T-cell (primary cell): ENCODE measurements around the gene NUP188. TPM values are rescaled to one million over a fixed set of nuclear protein-coding genes. Genes with fewer than 3 reads are reported as not detected.

Experiments used
- ATAC-seq, 4 experiments: fragments of 200-7000 bp in 3 of 4; fragments of 150-1000 bp in 1 of 4; cut with Tn5 transposase; replicated peaks in 1 of 4; 1 replicate in 3 of 4; 2 replicates in 1 of 4; pipeline ENCODE4 v1.10.0; 2021; ENCODE audit warnings: moderate library complexity in 3 of 4, mild to moderate bottlenecking in 2 of 4, moderate number of reproducible peaks in 1 of 4
- CTCF ChIA-PET, 2 donors: fragments of 300-600 bp; sonication (Branson Sonifier 250); formaldehyde crosslinking; loops; one replicate each; lab custom pipeline; 2022; ENCODE audit warnings: antibody characterized with exemption in 2 of 2; lab: Charles Lee
- POLR2A ChIA-PET, 2 donors: fragments of 300-600 bp; sonication (Branson Sonifier 250); formaldehyde crosslinking; loops; one replicate each; lab custom pipeline; 2022; ENCODE audit warnings: antibody characterized with exemption in 2 of 2; lab: Charles Lee
- DNase-seq, 35 experiments: peaks; one replicate each; pipeline versions ENCODE4 v3.0.0 to v3.0.0-alpha.2; 2013 to 2023
- H3K27ac ChIP-seq: one replicate; pipeline ENCODE4 v1.5.1; 2013; ENCODE audit warnings: low read length
- H3K27me3 ChIP-seq, 2 experiments: replicated peaks in 1 of 2; 1 replicate in 1 of 2; 2 replicates in 1 of 2; pipeline versions ENCODE4 v1.6.1 to v1.7.0; 2013; ENCODE audit warnings: low read length in 1 of 2, mixed read lengths in 1 of 2; ENCODE audit not compliant: control insufficient read depth in 2 of 2, insufficient read depth in 2 of 2; ENCODE audit errors: extremely low read depth in 1 of 2
- H3K36me3 ChIP-seq, 2 donors: 1 replicate in 1 of 2; 2 replicates in 1 of 2; pipeline versions ENCODE4 v1.6.1 to v1.7.0; 2013; ENCODE audit warnings: low read length in 1 of 2; ENCODE audit not compliant: control insufficient read depth in 2 of 2, insufficient read depth in 1 of 2; ENCODE audit errors: extremely low read depth in 1 of 2
- H3K4me1 ChIP-seq, 2 experiments: 1 replicate in 1 of 2; 2 replicates in 1 of 2; pipeline versions ENCODE4 v1.6.1 to v1.7.0; 2013; ENCODE audit warnings: low read length in 2 of 2, mixed read lengths in 1 of 2; ENCODE audit not compliant: insufficient read depth in 2 of 2, control insufficient read depth in 1 of 2; ENCODE audit errors: extremely low read depth in 1 of 2
- H3K4me3 ChIP-seq, 2 donors: 1 replicate in 1 of 2; 2 replicates in 1 of 2; pipeline versions ENCODE4 v1.5.1 to v1.7.0; 2013; ENCODE audit warnings: mild to moderate bottlenecking in 2 of 2, low read length in 1 of 2, moderate library complexity in 1 of 2; ENCODE audit not compliant: control insufficient read depth in 1 of 2; ENCODE audit errors: extremely low read depth in 1 of 2
- H3K9me3 ChIP-seq: 2 replicates; pipeline ENCODE4 v1.7.0; 2013
- H3K27ac Mint-ChIP-seq, 2 donors: one replicate each; pipeline ENCODE4 v1.8.0; 2020 to 2021; ENCODE audit warnings: mild to moderate bottlenecking in 2 of 2, mixed read lengths in 2 of 2
- H3K27me3 Mint-ChIP-seq, 2 donors: one replicate each; pipeline ENCODE4 v1.8.0; 2021 to 2022; ENCODE audit warnings: mixed read lengths in 2 of 2
- H3K36me3 Mint-ChIP-seq: one replicate; pipeline ENCODE4 v1.8.0; 2021; ENCODE audit warnings: mixed read lengths
- H3K4me1 Mint-ChIP-seq, 3 donors: one replicate each; pipeline ENCODE4 v1.8.0; 2020 to 2022; ENCODE audit warnings: mixed read lengths in 3 of 3, mild to moderate bottlenecking in 1 of 3
- H3K4me3 Mint-ChIP-seq, 3 donors: one replicate each; pipeline ENCODE4 v1.8.0; 2020 to 2022; ENCODE audit warnings: mild to moderate bottlenecking in 3 of 3, mixed read lengths in 3 of 3, moderate library complexity in 3 of 3
- H3K9me3 Mint-ChIP-seq, 3 donors: one replicate each; pipeline ENCODE4 v1.8.0; 2020 to 2022; ENCODE audit warnings: mixed read lengths in 3 of 3
- WGBS: methylation state at CpG from one replicate; pipeline ENCODE4 v1.1.5; 2013; ENCODE audit warnings: missing lambda C conversion rate; ENCODE audit not compliant: insufficient coverage; 5-methylcytosine and 5-hydroxymethylcytosine counted together
- total RNA-seq, 35 experiments: library from RNA in 6 of 35; stranded (reverse) in 6 of 35; fragments of 120-200 nt in 1 of 35; gene quantifications; one replicate each; pipeline versions ENCODE4 v1.2.1 to v1.2.4 and lab custom pipeline; 2013 to 2026

The NUP188 gene
- total RNA-seq, 5 donors from 2014 or later (not counting 1 experiment from before 2014, with no cell fraction given): 51.0 to 78.4 (median 71.3) TPM

DNA sequence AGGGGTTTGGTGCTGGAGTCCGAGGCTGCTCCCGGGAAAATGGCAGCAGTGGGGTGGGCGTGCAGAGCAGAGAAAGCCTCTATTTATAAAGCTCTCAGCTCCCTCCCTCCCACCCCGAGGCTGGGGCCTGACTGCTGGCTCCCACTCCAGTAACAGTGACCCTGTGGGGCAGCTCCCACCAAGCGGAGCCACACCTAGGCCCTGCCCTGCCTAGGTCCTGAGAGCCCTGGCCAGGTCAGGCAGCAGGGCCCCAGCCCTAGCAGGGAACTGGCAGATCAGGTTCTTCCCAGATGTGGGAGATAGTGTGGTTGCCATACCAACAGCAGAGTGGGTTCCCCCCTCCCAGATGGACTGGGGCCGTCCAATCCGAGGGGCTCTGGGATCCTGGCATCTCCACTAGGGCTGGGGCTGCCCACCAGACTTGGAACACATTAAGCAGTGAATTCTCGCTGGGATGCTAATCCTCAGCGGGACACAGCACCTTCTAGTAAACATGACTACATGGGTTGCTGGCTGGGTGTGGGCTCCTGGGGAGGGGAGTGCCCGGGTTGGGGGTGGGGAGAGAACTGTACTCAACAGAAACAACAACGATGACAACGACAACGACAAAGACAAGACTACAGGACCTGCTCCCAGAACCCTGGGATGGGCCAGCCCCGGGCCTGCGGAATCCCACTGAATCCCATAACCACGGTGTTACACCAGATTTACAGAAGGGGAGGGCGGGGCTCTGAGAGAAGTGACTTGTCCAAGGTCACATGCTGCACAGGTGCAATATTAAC is 79.1 kb downstream of the NUP188 start:
- Mint-ChIP-seq H3K36me3 (no peaks in the 10 kb centered on the region), H3K4me1 (peaks cover 29 to 40% (median 32%) of the 10 kb centered on the region in 3 donors), H3K4me3 (peak overlapping the region; percentile 78 to 82 (median 79)), H3K9me3 (no peaks in the 10 kb centered on the region), H3K27me3 (no peaks in the 10 kb centered on the region), H3K27ac (no peak overlapping the region)
- Histone ChIP-seq H3K4me3 (peak overlapping the region; percentile 54 to 79), H3K36me3 (peaks cover 0 to 2% of the 10 kb centered on the region in 2 donors), H3K27ac (no peak overlapping the region), H3K4me1 (peaks cover 17 to 20% of the 10 kb centered on the region in 2 experiments), H3K27me3 (no peaks in the 10 kb centered on the region), H3K9me3 (no peaks in the 10 kb centered on the region)
- ChIA-PET CTCF (interaction anchor here in 1 of 2 donors (0.6 to 0.7 kb wide), 2 partner anchors 163 to 694 kb away, joined by 3 read pairs; no protein-coding TSS in a partner anchor), POLR2A (no interaction called here)
- 89% methylated on average over 10 of the region's 17 CpGs for WGBS
- DNase-seq (no peak), ATAC-seq (no peak)

DNA sequence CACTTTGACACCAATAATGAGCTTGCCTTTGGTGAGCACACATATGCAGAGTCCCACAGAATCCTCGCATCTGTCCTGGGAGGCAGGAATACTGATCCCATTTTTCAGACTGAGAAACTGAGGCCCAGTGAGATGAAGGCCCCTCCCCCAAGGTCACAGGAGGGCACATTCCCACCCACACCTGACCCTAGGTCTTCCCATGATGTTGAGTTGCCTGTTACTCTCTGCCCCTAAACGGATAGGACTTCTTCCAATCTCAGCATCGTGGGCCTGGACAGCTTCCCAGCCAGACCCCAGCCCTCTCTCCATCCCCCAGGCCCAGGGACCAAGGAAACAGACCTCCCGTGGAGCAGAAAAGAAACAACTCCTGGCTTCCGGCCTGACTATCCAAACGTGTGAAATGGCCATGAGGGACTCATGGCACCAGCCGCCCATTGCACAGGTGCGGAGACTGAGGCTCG is 79.8 kb downstream of the NUP188 start:
- peak overlapping the region; percentile 78 to 82 (median 79) for H3K4me3 Mint-ChIP-seq
- peaks cover 24 to 34% (median 28%) of the 10 kb centered on the region in 3 donors for H3K4me1 Mint-ChIP-seq
- peak overlapping the region; percentile 78 to 83 for H3K27ac Mint-ChIP-seq
- no peaks in the 10 kb centered on the region for H3K27me3 Mint-ChIP-seq
- ChIA-PET POLR2A (no interaction called here), CTCF (interaction anchor here (0.6 to 0.9 kb wide), 3 partner anchors 164 to 695 kb away, joined by 3 read pairs; no protein-coding TSS in a partner anchor)
- peak overlapping the region; percentile 20 for H3K27ac ChIP-seq
- H3K4me3 ChIP-seq: peak overlapping the region; percentile 54 to 79
- no peak for ATAC-seq
- H3K9me3 Mint-ChIP-seq: no peaks in the 10 kb centered on the region
- no peaks in the 10 kb centered on the region for H3K27me3 ChIP-seq
- peaks cover 0 to 2% of the 10 kb centered on the region in 2 donors for H3K36me3 ChIP-seq
- WGBS: 39% methylated on average over 6 of the region's 9 CpGs
- no peaks in the 10 kb centered on the region for H3K9me3 ChIP-seq
- no peak for DNase-seq
- no peaks in the 10 kb centered on the region for H3K36me3 Mint-ChIP-seq
- H3K4me1 ChIP-seq: peaks cover 17 to 20% of the 10 kb centered on the region in 2 experiments

DNA sequence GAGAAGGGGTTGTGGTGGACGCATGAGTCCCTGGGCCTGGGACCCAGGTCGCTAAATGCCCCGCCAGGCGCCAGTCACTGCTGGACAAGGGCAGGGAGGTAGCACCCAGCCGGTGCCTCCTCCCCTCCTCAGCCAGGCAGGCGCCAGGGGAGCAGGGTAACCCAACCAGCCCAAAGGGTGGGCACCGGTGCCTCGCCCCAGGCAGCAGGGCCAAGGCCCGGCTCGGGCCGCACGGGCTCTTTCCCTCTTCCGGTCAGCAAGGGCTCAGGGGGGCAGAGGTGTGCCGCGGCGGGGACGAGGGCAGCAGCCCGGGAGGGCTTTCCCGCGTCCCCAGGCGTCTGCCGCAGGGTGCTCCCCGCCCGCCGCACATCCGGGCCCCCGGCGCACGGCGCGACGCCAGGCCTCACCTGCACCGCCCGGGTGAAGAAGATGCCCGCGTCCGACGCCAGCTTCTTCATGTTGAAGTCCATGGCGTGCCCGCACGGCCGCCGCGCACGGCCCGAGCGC is 80.2 kb downstream of the NUP188 start:
- H3K27me3 ChIP-seq: no peaks in the 10 kb centered on the region
- H3K27ac ChIP-seq: peak overlapping the region; percentile 20
- peak overlapping the region in 1 of 2 donors; percentile 78 for H3K27ac Mint-ChIP-seq
- 2% methylated on average over 45 of the region's 47 CpGs for WGBS
- peak overlapping the region; percentile 78 to 82 (median 79) for H3K4me3 Mint-ChIP-seq
- ChIA-PET CTCF (interaction anchor here in 1 of 2 donors (0.6 to 0.9 kb wide), 5 partner anchors 21 to 523 kb away, joined by 3 to 10 read pairs (median 6); partner anchors contain the start of genes GLE1 and PKN3), POLR2A (interaction anchor here in 1 of 2 donors (0.6 to 0.9 kb wide), 2 partner anchors 83 to 87 kb away, joined by 4 to 5 read pairs; partner anchors contain the start of gene PTPA)
- H3K36me3 ChIP-seq: peaks cover 0 to 2% of the 10 kb centered on the region in 2 donors
- ATAC-seq: peak; percentile 75 to 86 (median 82)
- H3K4me1 ChIP-seq: peaks cover 17 to 20% of the 10 kb centered on the region in 2 experiments
- H3K27me3 Mint-ChIP-seq: no peaks in the 10 kb centered on the region
- no peaks in the 10 kb centered on the region for H3K36me3 Mint-ChIP-seq
- peak overlapping the region; percentile 54 to 79 for H3K4me3 ChIP-seq
- H3K9me3 ChIP-seq: no peaks in the 10 kb centered on the region
- H3K4me1 Mint-ChIP-seq: peaks cover 20 to 32% (median 25%) of the 10 kb centered on the region in 3 donors
- no peaks in the 10 kb centered on the region for H3K9me3 Mint-ChIP-seq
- DNase-seq: peak in 31 of 35 experiments; percentile 62 to 87 (median 76)

DNA sequence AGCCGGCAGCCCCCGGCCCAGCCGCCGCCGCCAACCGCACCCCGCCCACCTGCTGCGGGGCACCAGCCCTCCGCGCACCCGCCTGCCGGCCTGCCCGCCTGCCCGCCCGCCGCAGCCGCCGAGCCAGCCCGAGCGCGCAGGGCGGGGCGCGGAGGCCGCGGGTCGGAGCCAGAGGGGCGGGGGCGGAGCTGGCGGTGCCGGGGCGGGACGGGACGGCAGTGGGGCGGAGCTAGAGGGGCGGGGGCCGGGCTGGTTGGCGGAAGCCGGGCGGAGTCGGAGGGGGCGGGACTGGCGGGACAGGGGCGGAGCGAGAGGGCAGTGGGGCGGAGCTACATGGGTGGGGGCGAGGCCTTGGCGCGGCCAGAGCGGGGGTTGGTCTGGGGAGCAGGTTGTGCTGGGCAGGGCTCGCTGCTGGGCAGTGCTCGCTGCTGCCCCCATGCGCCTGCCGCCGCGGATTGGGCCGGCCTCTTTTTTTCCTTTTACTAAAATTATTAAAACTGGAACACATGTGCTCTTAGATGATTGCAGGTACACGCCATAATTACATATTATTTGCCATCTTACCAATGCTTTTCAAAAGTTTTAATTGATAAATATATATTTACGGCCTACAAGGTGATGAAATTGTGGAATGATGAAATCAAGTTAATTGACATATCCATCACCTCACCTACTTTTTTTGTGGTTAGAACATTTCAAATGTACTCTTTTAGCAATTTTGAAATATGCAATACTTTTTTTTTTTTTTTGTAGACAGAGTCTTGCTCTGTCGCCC is 80.9 kb downstream of the NUP188 start, which contains the start of gene SH3GLB2:
TSS of gene SH3GLB2 (minus strand) at position 140 of the 775 bp plus-strand sequence. CDS start 177 bp downstream, outside the sequence.
- ATAC-seq (peak; percentile 82 to 92 (median 84)), DNase-seq (peak; percentile 73 to 96 (median 87))
- H3K27ac ChIP-seq: peak within 1 kb of the TSS; percentile 20
- Mint-ChIP-seq H3K27me3 (no peaks in the 10 kb centered on the region), H3K36me3 (no peaks in the 10 kb centered on the region), H3K27ac (peak within 1 kb of the TSS; percentile 78 to 83), H3K4me1 (peaks cover 16 to 29% (median 22%) of the 10 kb centered on the region in 3 donors), H3K9me3 (no peaks in the 10 kb centered on the region), H3K4me3 (peak within 1 kb of the TSS; percentile 78 to 82 (median 79))
- H3K4me1 ChIP-seq: peaks cover 17 to 20% of the 10 kb centered on the region in 2 experiments
- H3K4me3 ChIP-seq: peak within 1 kb of the TSS; percentile 54 to 79
- no peaks in the 10 kb centered on the region for H3K36me3 ChIP-seq
- ChIA-PET CTCF (interaction anchor here in 1 of 2 donors (0.6 to 0.9 kb wide), 5 partner anchors 22 to 524 kb away, joined by 3 to 10 read pairs (median 6); partner anchors contain the start of genes GLE1 and PKN3), POLR2A (interaction anchor here (0.5 to 0.9 kb wide), 5 partner anchors 11 to 1231 kb away, joined by 4 to 5 read pairs (median 5); partner anchors contain the start of gene PTPA (in 1 of the 2))
- 3% methylated on average over 35 of the region's 60 CpGs for WGBS
- no peaks in the 10 kb centered on the region for H3K27me3 ChIP-seq
- H3K9me3 ChIP-seq: no peaks in the 10 kb centered on the region

DNA sequence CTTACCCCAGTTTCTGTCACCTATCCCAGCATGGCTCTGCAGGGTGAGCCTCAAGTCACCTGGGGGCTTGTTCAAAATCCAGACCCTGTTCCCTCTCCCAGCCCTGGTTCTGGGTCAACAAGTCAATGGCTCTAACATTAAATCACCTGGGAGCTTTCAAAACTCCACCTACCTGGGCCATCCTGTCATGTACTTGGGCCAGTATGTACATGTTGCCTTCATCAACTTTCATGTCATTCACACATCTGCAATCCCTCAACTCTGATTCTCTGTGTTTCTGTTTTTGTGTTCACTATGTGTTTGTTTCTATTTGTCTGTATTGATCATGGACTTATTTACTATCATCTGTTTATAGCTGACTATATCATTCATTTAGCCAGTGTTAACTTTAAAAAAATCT is 82.7 kb downstream of the NUP188 start:
- peaks cover 16 to 25% (median 19%) of the 10 kb centered on the region in 3 donors for H3K4me1 Mint-ChIP-seq
- Histone ChIP-seq H3K4me1 (peaks cover 17 to 20% of the 10 kb centered on the region in 2 experiments), H3K9me3 (no peaks in the 10 kb centered on the region), H3K4me3 (no peak overlapping the region), H3K36me3 (no peaks in the 10 kb centered on the region), H3K27ac (no peak overlapping the region), H3K27me3 (no peaks in the 10 kb centered on the region)
- no peak for ATAC-seq
- no peaks in the 10 kb centered on the region for H3K36me3 Mint-ChIP-seq
- H3K9me3 Mint-ChIP-seq: no peaks in the 10 kb centered on the region
- H3K27me3 Mint-ChIP-seq: no peaks in the 10 kb centered on the region
- H3K27ac Mint-ChIP-seq: peak overlapping the region; percentile 15 to 26
- POLR2A ChIA-PET: no interaction called here
- no peak overlapping the region for H3K4me3 Mint-ChIP-seq
- CTCF ChIA-PET: no interaction called here
- DNase-seq: no peak
